ENCODE data around the gene PKNOX2. TPM values are rescaled to one million over a fixed set of nuclear protein-coding genes. Genes with fewer than 3 reads are reported as not detected.

PKNOX2 gene
- total RNA-seq, 1 experiment from 2014 or later = 3.7 TPM

DNA sequence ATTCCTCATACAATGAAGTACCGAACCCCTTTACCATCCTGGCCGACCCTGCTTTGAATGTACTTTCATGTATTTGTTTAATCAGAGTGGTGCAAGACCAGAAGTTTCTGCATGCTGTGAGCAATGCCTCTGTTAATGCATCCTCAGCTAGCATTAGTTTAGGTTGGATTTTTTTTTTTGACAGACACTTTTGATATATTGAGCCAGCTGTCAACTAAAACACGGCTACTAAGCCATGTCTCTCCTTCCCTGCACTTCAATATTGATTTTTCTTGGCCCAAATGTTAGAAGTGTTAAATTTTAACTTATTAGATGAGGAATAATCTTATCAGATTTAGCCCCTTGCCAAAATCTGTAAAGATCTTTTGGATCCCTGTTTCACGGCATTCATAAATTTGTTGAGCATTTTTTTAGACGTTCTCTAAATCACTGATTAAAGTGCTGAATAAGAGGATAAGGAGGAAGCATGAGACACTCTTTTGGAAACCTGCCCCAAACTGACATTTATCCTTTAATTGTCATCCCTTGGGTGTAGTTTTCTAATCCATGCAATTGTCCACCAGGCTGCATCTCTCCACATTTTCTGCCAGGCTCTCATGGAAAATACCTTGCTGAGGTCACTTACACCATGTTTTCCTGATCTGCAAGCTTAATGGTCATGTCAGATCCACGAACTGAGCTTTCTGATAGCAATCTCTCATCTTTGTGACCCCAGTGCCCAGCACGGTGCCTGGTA is 200.8 kb downstream of the PKNOX2 start:
- ChIA-PET CTCF (interaction anchor here (0.8 to 2.7 kb wide), 6 partner anchors 9 to 68 kb away, joined by 3 to 29 read pairs (median 8); no protein-coding TSS in a partner anchor), POLR2A (no interaction called here)
- peaks cover 25% of the 10 kb centered on the region for H3K4me1 Mint-ChIP-seq
- DNase-seq (ENCODE audit: low spot score) (no peak), ATAC-seq (no peak)
- no peaks in the 10 kb centered on the region for H3K9me3 Mint-ChIP-seq
- TF ChIP-seq SOX15 (CRISPR knock-in tag; IDR thresholded peaks at IDR 0.05) (no peak), TCF7 (CRISPR knock-in tag; IDR thresholded peaks at IDR 0.05; ENCODE audit: low read depth) (no peak), GABPB1 (CRISPR knock-in tag; IDR thresholded peaks at IDR 0.05) (no peak), KAT7 (CRISPR knock-in tag; IDR thresholded peaks at IDR 0.05; ENCODE audit: borderline replicate concordance) (no peak), ATF1 (CRISPR knock-in tag; IDR thresholded peaks at IDR 0.05) (no peak), MXD4 (CRISPR knock-in tag; IDR thresholded peaks at IDR 0.05; ENCODE audit: borderline replicate concordance) (no peak), MYBL2 (CRISPR knock-in tag; IDR thresholded peaks at IDR 0.05) (no peak), JAZF1 (CRISPR knock-in tag; IDR thresholded peaks at IDR 0.05) (no peak), PRRX2 (CRISPR knock-in tag; IDR thresholded peaks at IDR 0.05) (no peak), EMX1 (CRISPR knock-in tag; IDR thresholded peaks at IDR 0.05) (no peak), ZNF396 (CRISPR knock-in tag; IDR thresholded peaks at IDR 0.05; ENCODE audit: borderline replicate concordance) (no peak), GRHL2 (CRISPR knock-in tag; IDR thresholded peaks at IDR 0.05; ENCODE audit: insufficient replicate concordance, severe bottlenecking) (no peak)
- TF ChIP-seq, protein P1, sequence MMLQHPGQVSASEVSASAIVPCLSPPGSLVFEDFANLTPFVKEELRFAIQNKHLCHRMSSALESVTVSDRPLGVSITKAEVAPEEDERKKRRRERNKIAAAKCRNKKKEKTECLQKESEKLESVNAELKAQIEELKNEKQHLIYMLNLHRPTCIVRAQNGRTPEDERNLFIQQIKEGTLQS (CRISPR knock-in tag; conservative IDR thresholded peaks at IDR 0.05) = no peak
- TF ChIP-seq, protein P2, sequence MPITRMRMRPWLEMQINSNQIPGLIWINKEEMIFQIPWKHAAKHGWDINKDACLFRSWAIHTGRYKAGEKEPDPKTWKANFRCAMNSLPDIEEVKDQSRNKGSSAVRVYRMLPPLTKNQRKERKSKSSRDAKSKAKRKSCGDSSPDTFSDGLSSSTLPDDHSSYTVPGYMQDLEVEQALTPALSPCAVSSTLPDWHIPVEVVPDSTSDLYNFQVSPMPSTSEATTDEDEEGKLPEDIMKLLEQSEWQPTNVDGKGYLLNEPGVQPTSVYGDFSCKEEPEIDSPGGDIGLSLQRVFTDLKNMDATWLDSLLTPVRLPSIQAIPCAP (CRISPR knock-in tag; IDR thresholded peaks at IDR 0.05) = no peak
- TF ChIP-seq, protein P3, sequence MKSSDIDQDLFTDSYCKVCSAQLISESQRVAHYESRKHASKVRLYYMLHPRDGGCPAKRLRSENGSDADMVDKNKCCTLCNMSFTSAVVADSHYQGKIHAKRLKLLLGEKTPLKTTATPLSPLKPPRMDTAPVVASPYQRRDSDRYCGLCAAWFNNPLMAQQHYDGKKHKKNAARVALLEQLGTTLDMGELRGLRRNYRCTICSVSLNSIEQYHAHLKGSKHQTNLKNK (CRISPR knock-in tag; IDR thresholded peaks at IDR 0.05) = no peak
- TF ChIP-seq, protein P4, sequence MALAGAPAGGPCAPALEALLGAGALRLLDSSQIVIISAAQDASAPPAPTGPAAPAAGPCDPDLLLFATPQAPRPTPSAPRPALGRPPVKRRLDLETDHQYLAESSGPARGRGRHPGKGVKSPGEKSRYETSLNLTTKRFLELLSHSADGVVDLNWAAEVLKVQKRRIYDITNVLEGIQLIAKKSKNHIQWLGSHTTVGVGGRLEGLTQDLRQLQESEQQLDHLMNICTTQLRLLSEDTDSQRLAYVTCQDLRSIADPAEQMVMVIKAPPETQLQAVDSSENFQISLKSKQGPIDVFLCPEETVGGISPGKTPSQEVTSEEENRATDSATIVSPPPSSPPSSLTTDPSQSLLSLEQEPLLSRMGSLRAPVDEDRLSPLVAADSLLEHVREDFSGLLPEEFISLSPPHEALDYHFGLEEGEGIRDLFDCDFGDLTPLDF (CRISPR knock-in tag; IDR thresholded peaks at IDR 0.05) = no peak
- TF ChIP-seq, protein P5, sequence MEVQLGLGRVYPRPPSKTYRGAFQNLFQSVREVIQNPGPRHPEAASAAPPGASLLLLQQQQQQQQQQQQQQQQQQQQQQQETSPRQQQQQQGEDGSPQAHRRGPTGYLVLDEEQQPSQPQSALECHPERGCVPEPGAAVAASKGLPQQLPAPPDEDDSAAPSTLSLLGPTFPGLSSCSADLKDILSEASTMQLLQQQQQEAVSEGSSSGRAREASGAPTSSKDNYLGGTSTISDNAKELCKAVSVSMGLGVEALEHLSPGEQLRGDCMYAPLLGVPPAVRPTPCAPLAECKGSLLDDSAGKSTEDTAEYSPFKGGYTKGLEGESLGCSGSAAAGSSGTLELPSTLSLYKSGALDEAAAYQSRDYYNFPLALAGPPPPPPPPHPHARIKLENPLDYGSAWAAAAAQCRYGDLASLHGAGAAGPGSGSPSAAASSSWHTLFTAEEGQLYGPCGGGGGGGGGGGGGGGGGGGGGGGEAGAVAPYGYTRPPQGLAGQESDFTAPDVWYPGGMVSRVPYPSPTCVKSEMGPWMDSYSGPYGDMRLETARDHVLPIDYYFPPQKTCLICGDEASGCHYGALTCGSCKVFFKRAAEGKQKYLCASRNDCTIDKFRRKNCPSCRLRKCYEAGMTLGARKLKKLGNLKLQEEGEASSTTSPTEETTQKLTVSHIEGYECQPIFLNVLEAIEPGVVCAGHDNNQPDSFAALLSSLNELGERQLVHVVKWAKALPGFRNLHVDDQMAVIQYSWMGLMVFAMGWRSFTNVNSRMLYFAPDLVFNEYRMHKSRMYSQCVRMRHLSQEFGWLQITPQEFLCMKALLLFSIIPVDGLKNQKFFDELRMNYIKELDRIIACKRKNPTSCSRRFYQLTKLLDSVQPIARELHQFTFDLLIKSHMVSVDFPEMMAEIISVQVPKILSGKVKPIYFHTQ (CRISPR knock-in tag; IDR thresholded peaks at IDR 0.05) = no peak
- TF ChIP-seq, protein P6, sequence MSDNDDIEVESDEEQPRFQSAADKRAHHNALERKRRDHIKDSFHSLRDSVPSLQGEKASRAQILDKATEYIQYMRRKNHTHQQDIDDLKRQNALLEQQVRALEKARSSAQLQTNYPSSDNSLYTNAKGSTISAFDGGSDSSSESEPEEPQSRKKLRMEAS (CRISPR knock-in tag; IDR thresholded peaks at IDR 0.05) = no peak
- TF ChIP-seq, protein P7, sequence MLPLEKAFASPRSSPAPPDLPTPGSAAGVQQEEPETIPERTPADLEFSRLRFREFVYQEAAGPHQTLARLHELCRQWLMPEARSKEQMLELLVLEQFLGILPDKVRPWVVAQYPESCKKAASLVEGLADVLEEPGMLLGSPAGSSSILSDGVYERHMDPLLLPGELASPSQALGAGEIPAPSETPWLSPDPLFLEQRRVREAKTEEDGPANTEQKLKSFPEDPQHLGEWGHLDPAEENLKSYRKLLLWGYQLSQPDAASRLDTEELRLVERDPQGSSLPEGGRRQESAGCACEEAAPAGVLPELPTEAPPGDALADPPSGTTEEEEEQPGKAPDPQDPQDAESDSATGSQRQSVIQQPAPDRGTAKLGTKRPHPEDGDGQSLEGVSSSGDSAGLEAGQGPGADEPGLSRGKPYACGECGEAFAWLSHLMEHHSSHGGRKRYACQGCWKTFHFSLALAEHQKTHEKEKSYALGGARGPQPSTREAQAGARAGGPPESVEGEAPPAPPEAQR (CRISPR knock-in tag; IDR thresholded peaks at IDR 0.05) = no peak
- no peaks in the 10 kb centered on the region; the same call in 1 of the 2 replicates for H3K27me3 Mint-ChIP-seq (ENCODE audit: low read depth)
- no peaks in the 10 kb centered on the region for H3K36me3 Mint-ChIP-seq
- no peak overlapping the region for H3K4me3 Mint-ChIP-seq
- H3K27ac Mint-ChIP-seq = no peak overlapping the region

Data from WTC11 (cell line).